GM12873 (cell line): Measurements from ENCODE around the gene HECW1.

Experiments used
- CTCF ChIP-seq: IDR thresholded peaks from 2 replicates; pipeline ENCODE4 v1.5.1; 2012; ENCODE audit warnings: low read depth, mild to moderate bottlenecking, moderate library complexity, low read length, control low read depth; ENCODE audit not compliant: insufficient read depth; ENCODE audit errors: missing control alignments

HECW1 gene

GRCh38 chr7:43113622-43114457 lies 1.4 kb downstream of the HECW1 start:
- TF ChIP-seq CTCF = no peak

- no peak for TF ChIP-seq CTCF
These were observed 2.0 kb downstream of the HECW1 start for GRCh38 chr7:43114458-43114780.

DNA sequence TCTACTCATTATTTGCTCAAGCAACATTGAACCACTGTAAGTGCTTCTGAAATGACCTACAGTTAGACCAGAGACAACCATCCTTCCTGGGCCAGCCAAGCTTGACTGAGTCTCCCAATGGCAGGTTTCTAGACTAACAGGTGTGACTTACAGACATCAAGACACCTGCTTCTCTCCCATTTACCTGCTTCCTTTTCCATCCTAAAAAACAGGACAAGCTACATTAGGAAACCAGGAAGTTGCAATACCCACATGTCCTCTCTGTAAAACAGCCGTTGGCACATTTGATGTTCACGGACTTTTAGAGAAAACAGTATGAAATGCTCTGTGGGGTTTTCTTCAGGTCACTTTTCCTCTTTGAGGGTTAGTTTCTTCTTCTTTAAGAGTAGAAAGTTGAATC lies 4.0 kb downstream of the HECW1 start:
- no peak for TF ChIP-seq CTCF

DNA sequence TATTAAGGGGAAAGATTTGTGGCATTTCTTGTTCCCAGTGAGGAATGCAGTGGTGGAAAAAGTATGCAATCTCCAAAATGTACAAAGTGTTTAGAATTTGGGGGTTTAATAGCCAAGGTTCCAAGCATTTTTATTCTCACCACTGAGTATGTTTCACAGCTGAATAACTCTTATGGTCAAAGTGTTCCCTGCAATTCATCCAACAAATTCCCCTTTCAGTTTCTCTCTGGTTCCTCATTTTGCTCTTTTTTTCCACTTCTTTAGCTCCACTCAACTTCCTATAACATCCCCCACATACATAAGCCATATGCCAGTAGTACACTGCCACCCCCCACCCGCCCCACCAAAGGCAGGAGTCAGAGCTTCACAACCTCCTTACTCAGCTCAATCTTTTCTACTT lies 4.6 kb downstream of the HECW1 start:
- TF ChIP-seq CTCF = no peak

DNA sequence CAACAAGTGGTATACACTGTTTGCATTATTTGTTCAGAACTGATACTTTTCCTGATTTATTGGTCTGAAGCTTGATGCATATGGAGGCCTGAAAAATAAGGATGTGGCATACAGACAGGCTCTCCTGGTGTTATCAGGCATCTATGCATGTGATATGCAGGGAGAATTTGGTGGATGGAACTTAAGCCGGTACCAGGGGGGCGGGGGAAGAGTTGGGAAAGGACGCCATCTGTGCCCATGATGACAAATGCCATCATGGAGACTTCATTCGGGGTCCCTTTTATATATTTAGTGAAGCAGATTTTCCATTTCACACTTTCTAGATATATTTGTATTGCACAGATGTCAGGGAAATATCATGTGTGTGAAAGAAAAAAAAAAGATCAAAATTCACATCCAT lies 5.4 kb downstream of the HECW1 start:
- TF ChIP-seq CTCF = no peak

DNA sequence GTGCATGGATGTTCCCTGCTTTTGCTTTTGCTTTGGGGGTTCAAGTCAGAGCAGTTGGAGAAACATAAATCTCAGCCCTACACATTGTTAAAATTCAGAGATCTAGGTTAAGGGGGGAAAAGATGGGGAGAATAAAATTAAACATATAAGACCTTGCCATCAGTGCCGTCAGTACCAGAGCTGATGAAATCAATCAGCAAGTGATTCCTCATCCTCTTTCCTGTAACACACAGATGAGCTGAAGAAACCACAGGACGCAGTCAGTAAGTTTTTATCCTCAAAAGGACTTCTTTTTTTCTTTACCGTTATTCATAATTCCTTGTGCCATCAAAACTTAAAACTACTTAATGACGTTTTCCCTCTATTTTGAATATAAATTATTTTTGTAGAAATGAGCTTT lies 5.9 kb downstream of the HECW1 start:
- no peak for TF ChIP-seq CTCF

DNA sequence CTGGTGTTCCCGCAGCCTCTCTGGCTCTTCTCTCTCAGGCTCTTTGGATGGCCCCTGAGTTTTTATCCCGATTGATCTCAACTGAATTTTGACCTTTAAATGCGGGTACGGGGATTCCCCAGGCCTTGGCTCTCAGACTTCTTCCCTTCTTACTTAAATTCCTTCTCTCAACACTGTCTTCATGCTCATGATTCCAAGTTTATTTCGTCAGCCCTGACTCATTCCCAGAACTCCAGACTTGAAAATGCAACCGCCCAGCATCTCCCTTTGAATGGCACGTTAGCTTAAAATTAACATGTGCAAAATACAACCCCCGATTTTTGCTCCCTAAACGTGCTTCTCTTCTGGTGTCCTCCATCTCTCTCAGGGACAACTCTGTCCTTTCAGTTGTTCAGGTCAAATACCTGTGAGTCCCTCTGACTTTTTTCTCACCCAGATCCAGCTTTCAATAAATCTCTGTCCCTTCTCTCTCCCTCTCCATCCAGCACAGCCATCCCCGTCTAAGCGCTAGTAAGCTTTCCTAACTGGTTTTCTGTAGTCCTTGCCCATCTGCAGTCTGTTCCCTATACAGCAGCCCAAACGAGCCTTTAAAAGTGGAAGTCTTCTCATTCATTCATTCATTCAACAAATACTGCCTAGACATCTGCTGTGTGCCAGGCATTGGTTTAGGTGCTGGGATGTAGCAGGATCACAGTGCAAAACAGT lies 7.1 kb downstream of the HECW1 start:
- TF ChIP-seq CTCF = no peak
